ENCODE measurements around the gene COG8.

COG8 gene

GRCh38 chr16:69368866-69369265, 29.5 kb upstream of the COG8 start:
- Histone ChIP-seq H3K27me3 (no peaks in the 10 kb centered on the region), H3K36me3 (peaks cover 53 to 98% (median 65%) of the 10 kb centered on the region in 3 donors), H3K4me1 (no peaks in the 10 kb centered on the region), H3K9me3 (no peaks in the 10 kb centered on the region), H3K27ac (no peak overlapping the region), H3K4me3 (no peak overlapping the region)
- intact Hi-C loops (cut with DNase I; ENCODE audit: low total_unique reads): no loop called here
- no peak for DNase-seq
- no peak for TF ChIP-seq CTCF (IDR thresholded peaks at IDR 0.05)

DNA sequence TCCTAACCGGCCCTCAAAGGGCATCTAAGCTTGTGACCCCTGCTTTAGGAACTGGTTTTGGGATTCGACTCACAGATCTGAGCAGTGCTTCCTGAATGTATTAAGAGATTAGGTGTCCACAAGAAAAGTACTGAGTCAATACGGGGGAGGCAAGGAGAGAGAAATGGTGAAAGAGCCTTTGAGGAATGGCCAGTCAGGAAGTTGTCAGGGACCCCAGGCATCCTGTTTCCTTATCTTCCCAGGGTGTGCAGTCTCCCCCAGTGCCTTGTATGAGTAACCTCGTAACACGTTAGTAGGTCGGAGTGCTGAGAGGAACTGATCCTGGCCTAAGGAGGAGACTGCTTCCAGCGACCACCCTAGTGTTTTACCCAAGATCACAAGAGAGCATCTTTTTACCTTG, 28.6 kb upstream of the COG8 start:
- Histone ChIP-seq H3K4me1 (no peaks in the 10 kb centered on the region), H3K36me3 (peaks cover 53 to 99% (median 74%) of the 10 kb centered on the region in 3 donors), H3K4me3 (no peak overlapping the region), H3K9me3 (no peaks in the 10 kb centered on the region), H3K27me3 (no peaks in the 10 kb centered on the region), H3K27ac (no peak overlapping the region)
- no peak for TF ChIP-seq CTCF (IDR thresholded peaks at IDR 0.05)
- no peak for DNase-seq
- intact Hi-C loops (cut with DNase I; ENCODE audit: low total_unique reads): no loop called here

GRCh38 chr16:69366431-69366830, 27.1 kb upstream of the COG8 start:
- Histone ChIP-seq H3K27ac (no peak overlapping the region), H3K36me3 (peaks cover 51 to 97% (median 75%) of the 10 kb centered on the region in 3 donors), H3K9me3 (no peaks in the 10 kb centered on the region), H3K27me3 (no peaks in the 10 kb centered on the region), H3K4me1 (no peaks in the 10 kb centered on the region), H3K4me3 (no peak overlapping the region)
- TF ChIP-seq CTCF (IDR thresholded peaks at IDR 0.05): no peak
- DNase-seq: no peak
- intact Hi-C loops (cut with DNase I; ENCODE audit: low total_unique reads): no loop called here

- intact Hi-C loops (cut with DNase I; ENCODE audit: low total_unique reads): no loop called here
- Histone ChIP-seq H3K36me3 (peaks cover 50 to 97% (median 75%) of the 10 kb centered on the region in 3 donors), H3K27me3 (no peaks in the 10 kb centered on the region), H3K4me3 (no peak overlapping the region), H3K9me3 (no peaks in the 10 kb centered on the region), H3K4me1 (no peaks in the 10 kb centered on the region), H3K27ac (no peak overlapping the region)
- no peak for TF ChIP-seq CTCF (IDR thresholded peaks at IDR 0.05)
- no peak for DNase-seq
Observed at GRCh38 chr16:69365901-69366300, 26.5 kb upstream of the COG8 start.

DNA sequence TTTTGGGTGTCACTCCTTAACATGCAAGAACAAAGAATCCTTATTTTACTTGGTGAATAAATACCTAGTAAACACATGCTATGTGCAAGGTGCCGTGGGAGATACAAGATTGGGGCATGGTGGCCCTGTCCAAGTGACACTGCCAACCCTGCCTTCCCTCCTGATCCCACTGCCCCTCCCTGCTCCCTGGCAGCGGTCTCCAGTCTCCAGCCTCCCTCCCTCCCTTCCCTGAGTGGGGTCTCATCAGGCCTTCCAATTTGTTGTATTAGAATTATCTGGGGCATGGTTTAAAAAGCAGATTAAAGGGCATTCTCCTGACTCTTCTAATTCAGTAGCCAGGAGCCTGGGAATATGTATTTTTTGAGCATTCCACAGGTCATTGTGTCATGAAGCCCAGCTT, 24.7 kb upstream of the COG8 start:
- peaks cover 44 to 93% (median 66%) of the 10 kb centered on the region in 3 donors for H3K36me3 ChIP-seq

More for the DNA sequence above, 24.7 kb upstream of the COG8 start:
- no peaks in the 10 kb centered on the region for H3K27me3 ChIP-seq
- H3K4me3 ChIP-seq: no peak overlapping the region
- TF ChIP-seq CTCF (IDR thresholded peaks at IDR 0.05): no peak
- no peak overlapping the region for H3K27ac ChIP-seq
- DNase-seq: no peak
- no peaks in the 10 kb centered on the region for H3K4me1 ChIP-seq
- intact Hi-C loops (cut with DNase I; ENCODE audit: low total_unique reads): no loop called here
- H3K9me3 ChIP-seq: no peaks in the 10 kb centered on the region

All from tibial artery (tissue), 4 donors.